OCI-LY7 (cell line): ENCODE data around the gene SCARB1. TPM values are rescaled to one million over a fixed set of nuclear protein-coding genes. Genes with fewer than 3 reads are reported as not detected.

Source experiments
- BruUV-seq: library from RNA; stranded (reverse); fragments of 400-500 nt; replicated peaks from 2 replicates; lab custom pipeline; 2021; lab: Mats Ljungman, UMichigan
- CTCF ChIA-PET: fragments of 300-600 bp; sonication (Branson Sonifier 250); formaldehyde crosslinking; loops from one replicate; lab custom pipeline; 2022; ENCODE audit warnings: antibody characterized with exemption; ENCODE audit not compliant: unreplicated experiment; lab: Charles Lee
- POLR2A ChIA-PET: fragments of 300-600 bp; sonication (Branson Sonifier 250); formaldehyde crosslinking; loops from one replicate; lab custom pipeline; 2022; ENCODE audit warnings: antibody characterized with exemption; lab: Charles Lee
- DNase-seq: peaks from one replicate; pipeline ENCODE4 v3.0.0-alpha.2; 2015; ENCODE audit warnings: low spot score
- H2AFZ ChIP-seq: fragments of 200-600 bp; sonication (generic), shearing (Covaris generic); 2 replicates; pipeline ENCODE4 v1.6.1; 2014; ENCODE audit warnings: mild to moderate bottlenecking, antibody characterized with exemption, low read length, moderate library complexity
- H3K27ac ChIP-seq: fragments of 200-600 bp; sonication (generic); 2 replicates; pipeline ENCODE4 v1.5.1; 2014; ENCODE audit warnings: mixed run types, low read depth, mild to moderate bottlenecking, moderate library complexity, low read length, inconsistent platforms; ENCODE audit not compliant: poor library complexity, severe bottlenecking
- H3K36me3 ChIP-seq: fragments of 200-600 bp; sonication (generic); 2 replicates; pipeline ENCODE4 v1.6.1; 2014; ENCODE audit warnings: mild to moderate bottlenecking, antibody characterized with exemption, low read length, moderate library complexity, mixed read lengths; ENCODE audit not compliant: insufficient read depth
- H3K4me1 ChIP-seq: fragments of 200-600 bp; sonication (generic); 2 replicates; pipeline ENCODE4 v1.5.1; 2014; ENCODE audit warnings: mild to moderate bottlenecking, low read length; ENCODE audit not compliant: insufficient read depth, poor library complexity, severe bottlenecking
- H3K4me2 ChIP-seq: fragments of 200-600 bp; sonication (generic); 2 replicates; pipeline ENCODE4 v1.6.1; 2014; ENCODE audit warnings: mild to moderate bottlenecking, low read length
- H3K4me3 ChIP-seq: fragments of 200-600 bp; sonication (generic); 2 replicates; pipeline ENCODE4 v1.5.1; 2014; ENCODE audit warnings: mild to moderate bottlenecking, low read depth, low read length; ENCODE audit not compliant: poor library complexity, severe bottlenecking
- H3K79me2 ChIP-seq: fragments of 200-600 bp; sonication (generic); 2 replicates; pipeline ENCODE4 v1.6.1; 2016; ENCODE audit warnings: low read depth, mild to moderate bottlenecking, low read length, moderate library complexity, mixed read lengths; ENCODE audit not compliant: insufficient read depth
- H3K9me2 ChIP-seq: fragments of 200-600 bp; sonication (generic); 2 replicates; pipeline ENCODE4 v1.6.1; 2016; ENCODE audit warnings: mild to moderate bottlenecking, low read length, mixed read lengths; ENCODE audit not compliant: insufficient read depth
- H3K9me3 ChIP-seq: fragments of 200-600 bp; sonication (generic); 2 replicates; pipeline ENCODE4 v1.6.1; 2014; ENCODE audit warnings: mild to moderate bottlenecking, mixed run types, low read length, mixed read lengths
- H4K20me1 ChIP-seq: fragments of 200-600 bp; sonication (generic); 2 replicates; pipeline ENCODE4 v1.6.1; 2014; ENCODE audit warnings: mild to moderate bottlenecking, antibody characterized with exemption, low read length, moderate library complexity, mixed read lengths; ENCODE audit not compliant: insufficient read depth
- EZH2phosphoT487 ChIP-seq: fragments of 200-600 bp; sonication (generic); IDR thresholded peaks from 2 replicates; pipeline ENCODE4 v1.6.1; 2018; ENCODE audit warnings: low read depth, borderline replicate concordance, mild to moderate bottlenecking, mixed run types, antibody characterized with exemption, low read length, moderate library complexity, mixed read lengths
- intact Hi-C: fragments of 100-400 bp; cut with micrococcal nuclease; formaldehyde crosslinking; loops from one replicate; pipeline ENCODE4 v1.10.0; 2022; ENCODE audit not compliant: unreplicated experiment
- total RNA-seq, 2 experiments: library from RNA; depleted of rRNA in 1 of 2; stranded (reverse); fragments of >200 nt in 1 of 2; shearing (Covaris generic) in 1 of 2; gene quantifications; 2 replicates each; pipeline ENCODE4 v1.2.3, GENCODE V29; 2014 to 2022
- TF ChIP-seq, protein P1 (sequence below): fragments of 200-600 bp; sonication (generic); conservative IDR thresholded peaks from 2 replicates; pipeline ENCODE4 v1.5.1; 2014; ENCODE audit warnings: mild to moderate bottlenecking, antibody characterized with exemption, low read length, moderate library complexity, mixed read lengths

Gene SCARB1
- total RNA-seq, 2 experiments from 2014 or later, result 42.9 to 112 TPM

GRCh38 chr12:124870515-124870914 lies 6.9 kb upstream of the SCARB1 start:
- BruUV-seq, result no TSS peak
- no peaks in the 10 kb centered on the region for H4K20me1 ChIP-seq
- H3K79me2 ChIP-seq, result no peaks in the 10 kb centered on the region
- no peak overlapping the region for H3K4me3 ChIP-seq
- no peak overlapping the region for H3K27ac ChIP-seq
- intact Hi-C loops, result no loop called here
- DNase-seq, result no peak
- CTCF ChIA-PET, result interaction anchor here (0.6 kb wide), 1 partner anchor 16 kb away, joined by 11 read pairs; no protein-coding TSS in a partner anchor
- H3K36me3 ChIP-seq, result no peaks in the 10 kb centered on the region
- H3K9me2 ChIP-seq, result no peaks in the 10 kb centered on the region
- POLR2A ChIA-PET, result interaction anchor here (0.5 to 1.5 kb wide), 3 partner anchors 13 to 46 kb away, joined by 3 to 5 read pairs (median 4); no protein-coding TSS in a partner anchor
- TF ChIP-seq, protein P1, sequence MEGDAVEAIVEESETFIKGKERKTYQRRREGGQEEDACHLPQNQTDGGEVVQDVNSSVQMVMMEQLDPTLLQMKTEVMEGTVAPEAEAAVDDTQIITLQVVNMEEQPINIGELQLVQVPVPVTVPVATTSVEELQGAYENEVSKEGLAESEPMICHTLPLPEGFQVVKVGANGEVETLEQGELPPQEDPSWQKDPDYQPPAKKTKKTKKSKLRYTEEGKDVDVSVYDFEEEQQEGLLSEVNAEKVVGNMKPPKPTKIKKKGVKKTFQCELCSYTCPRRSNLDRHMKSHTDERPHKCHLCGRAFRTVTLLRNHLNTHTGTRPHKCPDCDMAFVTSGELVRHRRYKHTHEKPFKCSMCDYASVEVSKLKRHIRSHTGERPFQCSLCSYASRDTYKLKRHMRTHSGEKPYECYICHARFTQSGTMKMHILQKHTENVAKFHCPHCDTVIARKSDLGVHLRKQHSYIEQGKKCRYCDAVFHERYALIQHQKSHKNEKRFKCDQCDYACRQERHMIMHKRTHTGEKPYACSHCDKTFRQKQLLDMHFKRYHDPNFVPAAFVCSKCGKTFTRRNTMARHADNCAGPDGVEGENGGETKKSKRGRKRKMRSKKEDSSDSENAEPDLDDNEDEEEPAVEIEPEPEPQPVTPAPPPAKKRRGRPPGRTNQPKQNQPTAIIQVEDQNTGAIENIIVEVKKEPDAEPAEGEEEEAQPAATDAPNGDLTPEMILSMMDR, result no peak
- no peak for TF ChIP-seq EZH2phosphoT487
- peaks cover 25% of the 10 kb centered on the region for H3K4me1 ChIP-seq
- H2AFZ ChIP-seq, result no peak overlapping the region
- H3K9me3 ChIP-seq, result no peaks in the 10 kb centered on the region
- H3K4me2 ChIP-seq, result no peak overlapping the region

- no TSS peak for BruUV-seq
- Histone ChIP-seq H3K36me3 (no peaks in the 10 kb centered on the region), H3K4me1 (peaks cover 30% of the 10 kb centered on the region), H2AFZ (no peak overlapping the region), H3K79me2 (no peaks in the 10 kb centered on the region), H3K4me2 (no peak overlapping the region), H3K9me2 (no peaks in the 10 kb centered on the region), H4K20me1 (no peaks in the 10 kb centered on the region), H3K4me3 (no peak overlapping the region), H3K27ac (no peak overlapping the region), H3K9me3 (no peaks in the 10 kb centered on the region)
- DNase-seq, result no peak
- intact Hi-C loops, result no loop called here
- ChIA-PET CTCF (no interaction called here), POLR2A (interaction anchor here (1.5 kb wide), 1 partner anchor 14 kb away, joined by 4 read pairs; no protein-coding TSS in a partner anchor)
- TF ChIP-seq EZH2phosphoT487, result no peak
- TF ChIP-seq, protein P1, result no peak
Measured at GRCh38 chr12:124869059-124869665, 5.5 kb upstream of the SCARB1 start.
